T-helper 2 cell treated with Interferon-gamma antibody and Interleukin-4, amounts not matched to agents 100 ng/mL and 5 ng/mL, for 36 hours (primary cell): ENCODE measurements around the gene S1PR5. TPM values are rescaled to one million over a fixed set of nuclear protein-coding genes. Genes with fewer than 3 reads are reported as not detected.
"Not testable (repeated sequence)": the region's sequence is repeated elsewhere in the genome, so short reads cannot be mapped to it uniquely, and the experiment has no call there.

Experiments
- intact Hi-C: fragments of 100-400 bp; cut with micrococcal nuclease; formaldehyde crosslinking; loops from one replicate; pipeline ENCODE4 v1.15.1; 2023
- total RNA-seq: library from RNA; stranded (reverse); gene quantifications from 2 replicates; pipeline ENCODE4 v1.2.3, GENCODE V29; 2022

S1PR5 gene
- total RNA-seq, 1 donor from 2014 or later = not detected

- intact Hi-C loops = no loop called here
Measured at GRCh38 chr19:10546817-10547216, 29.6 kb upstream of the S1PR5 start.

GRCh38 chr19:10544753-10545251 is 27.6 kb upstream of the S1PR5 start:
- intact Hi-C loops = loop anchor here (5.0 kb wide), 1 partner anchor 38 kb away; no protein-coding TSS in a partner anchor

- intact Hi-C loops = loop anchor here (5.0 kb wide), 1 partner anchor 37 kb away; no protein-coding TSS in a partner anchor
Measured at GRCh38 chr19:10544242-10544752, 27.1 kb upstream of the S1PR5 start.

GRCh38 chr19:10543420-10544241 is 26.4 kb upstream of the S1PR5 start, which contains the start of gene ATG4D:
ATG4D (plus strand) TSS chr19:10543904; CDS start chr19:10544091, 187 bp downstream.
- intact Hi-C loops = loop anchor here (1.0 to 5.0 kb wide), 2 partner anchors 23 to 36 kb away; partner anchors contain the start of gene KRI1

GRCh38 chr19:10543059-10543419 is 25.8 kb upstream of the S1PR5 start:
- intact Hi-C loops = loop anchor here (1.0 to 5.0 kb wide), 2 partner anchors 23 to 36 kb away; partner anchors contain the start of gene KRI1

- intact Hi-C loops = not testable (repeated sequence)
Measured at GRCh38 chr19:10539016-10539415, 21.8 kb upstream of the S1PR5 start.

- intact Hi-C loops = no loop called here
Measured at GRCh38 chr19:10538204-10538983, 21.1 kb upstream of the S1PR5 start.

- intact Hi-C loops = no loop called here
Measured at GRCh38 chr19:10537668-10538067, 20.4 kb upstream of the S1PR5 start.

- intact Hi-C loops = no loop called here
Measured at GRCh38 chr19:10535613-10536012, 18.4 kb upstream of the S1PR5 start.

- intact Hi-C loops = no loop called here
Measured at GRCh38 chr19:10533646-10534386, 16.6 kb upstream of the S1PR5 start.

- intact Hi-C loops = no loop called here
Measured at GRCh38 chr19:10532457-10532856, 15.2 kb upstream of the S1PR5 start.

GRCh38 chr19:10526887-10527286 is 9.6 kb upstream of the S1PR5 start:
- intact Hi-C loops = not testable (repeated sequence)

- intact Hi-C loops = no loop called here
Measured at GRCh38 chr19:10525636-10526035, 8.4 kb upstream of the S1PR5 start.

GRCh38 chr19:10523135-10523636 is 5.9 kb upstream of the S1PR5 start:
- intact Hi-C loops = no loop called here

- intact Hi-C loops = no loop called here
Measured at GRCh38 chr19:10521461-10522171, 4.4 kb upstream of the S1PR5 start.

- intact Hi-C loops = no loop called here
Measured at GRCh38 chr19:10520652-10521318, 3.5 kb upstream of the S1PR5 start.

- intact Hi-C loops = no loop called here
Measured at GRCh38 chr19:10519421-10519820, 2.2 kb upstream of the S1PR5 start.

- intact Hi-C loops = no loop called here
Measured at GRCh38 chr19:10518444-10519361, 1.5 kb upstream of the S1PR5 start.
